ENCODE measurements around the gene LONRF2. TPM values are rescaled to one million over a fixed set of nuclear protein-coding genes. Genes with fewer than 3 reads are reported as not detected.

LONRF2 gene
- total and polyA plus RNA-seq, 2 of the 4 experiments (the other 2 are of a cell fraction) = 0.19 to 0.54 TPM

GRCh38 chr2:100233061-100233460 lies 89.2 kb downstream of the LONRF2 start:
- Histone ChIP-seq H3K9me1 (ENCODE audit: insufficient read depth, low read length) (peaks cover 11% of the 10 kb centered on the region), H3K27ac (ENCODE audit: insufficient read depth, low read length) (no peak overlapping the region), H2AK9ac (replicated peaks; ENCODE audit: low read depth, low read length, poor library complexity) (no peak overlapping the region), H3K79me1 (ENCODE audit: low read depth in 1 of 2, low read length in 2 of 2) (no peaks in the 10 kb centered on the region), H2BK15ac (ENCODE audit: low read depth, low read length) (peak overlapping the region; percentile 20; the same call in 1 of the 3 replicates), H2BK20ac (ENCODE audit: low read depth, low read length) (no peak overlapping the region; the same call in 1 of the 2 replicates), H3K4ac (ENCODE audit: low read depth, low read length) (peak overlapping the region; percentile 33; the same call in 1 of the 2 replicates), H3K4me2 (ENCODE audit: low read depth, low read length) (no peak overlapping the region), H2BK120ac (ENCODE audit: low read depth, low read length) (no peak overlapping the region), H2BK5ac (ENCODE audit: low read depth, low read length, poor library complexity, severe bottlenecking) (no peak overlapping the region), H3K14ac (replicated peaks; ENCODE audit: low read depth, low read length) (no peak overlapping the region), H3K56ac (ENCODE audit: extremely low read depth, insufficient read depth, low read length) (no peak overlapping the region), H3K9me3 (ENCODE audit: control insufficient read depth, insufficient read depth, low read length) (no peaks in the 10 kb centered on the region), H4K5ac (ENCODE audit: low read depth, low read length) (no peak overlapping the region), H3K4me1 (ENCODE audit: control insufficient read depth, insufficient read depth, low read length) (peaks cover 4% of the 10 kb centered on the region), H3K4me3 (ENCODE audit: insufficient read depth, low read depth, low read length) (no peak overlapping the region), H3K27me3 (ENCODE audit: control insufficient read depth, insufficient read depth, low read length) (no peaks in the 10 kb centered on the region; the same call in 1 of the 2 replicates), H2AK5ac (ENCODE audit: low read depth, low read length) (no peak overlapping the region), H4K91ac (ENCODE audit: insufficient read depth, low read depth, low read length) (no peak overlapping the region), H3K23ac (ENCODE audit: low read depth, low read length) (no peak overlapping the region), H2AFZ (replicated peaks; ENCODE audit: low read length, poor library complexity) (no peak overlapping the region), H3K36me3 (ENCODE audit: control insufficient read depth, insufficient read depth, low read length) (no peaks in the 10 kb centered on the region), H3K18ac (ENCODE audit: low read depth, low read length) (no peak overlapping the region), H4K20me1 (ENCODE audit: insufficient read depth, low read length) (no peaks in the 10 kb centered on the region), H3K9ac (ENCODE audit: low read depth, low read length) (no peak overlapping the region), H4K8ac (ENCODE audit: low read depth in 2 of 2, low read length in 2 of 2) (no peak overlapping the region)
- ChIA-PET CTCF (no interaction called here), POLR2A (ENCODE audit: unreplicated experiment) (no interaction called here)
- DNase-seq (no peak), ATAC-seq (ENCODE audit: low read depth) (no peak)
- no TSS peak for BruUV-seq (replicated peaks)
- WGBS, 2 experiments (ENCODE audit: extremely low coverage in 2 of 2, insufficient read length in 1 of 2) = no CpG with 5 or more reads among the region's 2 CpGs
- dilution Hi-C loops (cut with HindIII; ENCODE audit: low sequenced_read_pairs, unreplicated experiment) = no loop called here
- TF ChIP-seq USF2 (IDR thresholded peaks at IDR 0.05; ENCODE audit: low read depth, low read length) (no peak), BHLHE40 (IDR thresholded peaks at IDR 0.05; ENCODE audit: low read depth, low read length) (no peak)
- in situ Hi-C loops (cut with MboI; ENCODE audit: low sequenced_read_pairs) = no loop called here
- intact Hi-C loops (cut with micrococcal nuclease) = loop anchor here (5.0 kb wide), 1 partner anchor 126 kb away; no protein-coding TSS in a partner anchor

All from IMR-90 (cell line).